GM18499 (cell line): ENCODE data around the gene TUBD1.
"Not testable (repeated sequence)": the region's sequence is repeated elsewhere in the genome, so short reads cannot be mapped to it uniquely, and the experiment has no call there.

ENCODE experiments used
- ATAC-seq: cut with Tn5 transposase; IDR thresholded peaks from one replicate; pipeline ENCODE4 v1.9.1; 2021; ENCODE audit warnings: moderate number of reproducible peaks; ENCODE audit not compliant: insufficient read depth, unreplicated experiment

The TUBD1 gene

GRCh38 chr17:59892924-59893675 is at the start of gene TUBD1, which contains the start of gene RPS6KB1:
TSS of gene TUBD1 (minus strand) at chr17:59892943. CDS start at chr17:59891002, 1,941 bp downstream.
TSS of gene RPS6KB1 (plus strand) at chr17:59893121. CDS start at chr17:59893185, 64 bp downstream.
- ATAC-seq: peak; percentile 72

- no peak for ATAC-seq
Observed at GRCh38 chr17:59941131-59941530, 48.4 kb upstream of the TUBD1 start.

GRCh38 chr17:59940697-59941096 is 48.0 kb upstream of the TUBD1 start:
- not testable (repeated sequence) for ATAC-seq

- ATAC-seq: not testable (repeated sequence)
Observed at GRCh38 chr17:59933317-59933716, 40.6 kb upstream of the TUBD1 start.

GRCh38 chr17:59930768-59931167 is 38.0 kb upstream of the TUBD1 start:
- not testable (repeated sequence) for ATAC-seq

GRCh38 chr17:59930121-59930520 is 37.4 kb upstream of the TUBD1 start:
- not testable (repeated sequence) for ATAC-seq

GRCh38 chr17:59920637-59921036 is 27.9 kb upstream of the TUBD1 start:
- ATAC-seq: not testable (repeated sequence)

GRCh38 chr17:59916446-59916845 is 23.7 kb upstream of the TUBD1 start:
- no peak for ATAC-seq

- no peak for ATAC-seq
Observed at GRCh38 chr17:59914274-59914854, 21.6 kb upstream of the TUBD1 start.

- no peak for ATAC-seq
Observed at GRCh38 chr17:59907467-59907866, 14.7 kb upstream of the TUBD1 start.

GRCh38 chr17:59903455-59903854 is 10.7 kb upstream of the TUBD1 start:
- no peak for ATAC-seq

- ATAC-seq: no peak
Observed at GRCh38 chr17:59901604-59902003, 8.9 kb upstream of the TUBD1 start.

- ATAC-seq: no peak
Observed at GRCh38 chr17:59899099-59899498, 6.4 kb upstream of the TUBD1 start.

GRCh38 chr17:59897090-59897489 is 4.3 kb upstream of the TUBD1 start:
- no peak for ATAC-seq

GRCh38 chr17:59893676-59894100 is 945 bp upstream of the TUBD1 start:
- ATAC-seq: no peak

- ATAC-seq: no peak
Observed at GRCh38 chr17:59892251-59892923, 356 bp downstream of the TUBD1 start.

- no peak for ATAC-seq
Observed at GRCh38 chr17:59890720-59891119, 2.0 kb downstream of the TUBD1 start.

- no peak for ATAC-seq
Observed at GRCh38 chr17:59888145-59888750, 4.5 kb downstream of the TUBD1 start.

GRCh38 chr17:59884861-59885260 is 7.9 kb downstream of the TUBD1 start:
- no peak for ATAC-seq

- ATAC-seq: no peak
Observed at GRCh38 chr17:59878624-59879023, 14.1 kb downstream of the TUBD1 start.

GRCh38 chr17:59877965-59878364 is 14.8 kb downstream of the TUBD1 start:
- no peak for ATAC-seq
